ENCODE results near the gene PPP6R2.

GRCh38 chr22:50325444-50326224 is 17.5 kb upstream of the PPP6R2 start:
- TF ChIP-seq CTCF (IDR thresholded peaks at IDR 0.05; ENCODE audit: low read depth, low read length) (no peak), POLR2A (IDR thresholded peaks at IDR 0.05; ENCODE audit: extremely low read depth, insufficient read length) (no peak), MYC (IDR thresholded peaks at IDR 0.05; ENCODE audit: low read depth, low read length) (no peak), MAX (IDR thresholded peaks at IDR 0.05; ENCODE audit: low read depth, low read length) (no peak)

Data from NB4 (cell line).